HepG2 (cell line): Measurements from ENCODE around the gene SASH1. TPM values are rescaled to one million over a fixed set of nuclear protein-coding genes. Genes with fewer than 3 reads are reported as not detected.
A peak's percentile ranks its signal among the peaks of the same experiment; 100 is the strongest.

Source experiments
- AHR ChIP-seq: IDR thresholded peaks from 2 replicates; pipeline ENCODE4 v1.6.1; 2018; ENCODE audit warnings: missing genetic modification reagents, missing compliant biosample characterization
- BCL3 ChIP-seq: sonication (generic); formaldehyde crosslinking; IDR thresholded peaks from 2 replicates; pipeline ENCODE4 v1.5.1; 2020; ENCODE audit warnings: mild to moderate bottlenecking, missing genetic modification reagents, moderate library complexity
- EP300 ChIP-seq, 3 experiments: sonication (generic) in 1 of 3; formaldehyde crosslinking in 1 of 3; IDR thresholded peaks; 2 replicates each; pipeline versions ENCODE4 v1.5.1 to v1.6.1; 2011 to 2020; ENCODE audit warnings: low read depth in 2 of 3, low read length in 2 of 3, borderline replicate concordance in 1 of 3, improper control_type of control experiment in 1 of 3, mild to moderate bottlenecking in 1 of 3, missing genetic modification reagents in 1 of 3, moderate library complexity in 1 of 3
- GATAD2A ChIP-seq: IDR thresholded peaks from 2 replicates; pipeline ENCODE4 v1.6.1; 2016
- GRHL1 ChIP-seq: sonication (generic); formaldehyde crosslinking; conservative IDR thresholded peaks from 2 replicates; pipeline ENCODE4 v1.8.0; 2022; ENCODE audit warnings: missing genetic modification reagents
- HES4 ChIP-seq: sonication (generic); formaldehyde crosslinking; IDR thresholded peaks from 2 replicates; pipeline ENCODE4 v1.9.0; 2021; ENCODE audit warnings: mild to moderate bottlenecking, missing genetic modification reagents, borderline replicate concordance
- KLF12 ChIP-seq: sonication (generic); formaldehyde crosslinking; IDR thresholded peaks from 2 replicates; pipeline ENCODE4 v1.4.0; 2020; ENCODE audit warnings: missing genetic modification reagents, borderline replicate concordance
- NR2F2 ChIP-seq: IDR thresholded peaks from 2 replicates; pipeline ENCODE4 v1.6.1; 2012; ENCODE audit warnings: low read depth, inconsistent platforms, borderline replicate concordance
- PPARG ChIP-seq: conservative IDR thresholded peaks from 2 replicates; pipeline ENCODE4 v1.6.1; 2016; ENCODE audit warnings: missing biosample characterization, missing genetic modification reagents
- RFX3 ChIP-seq: IDR thresholded peaks from 2 replicates; pipeline ENCODE4 v1.6.1; 2016; ENCODE audit warnings: missing biosample characterization, missing genetic modification reagents
- SALL1 ChIP-seq: sonication (generic); formaldehyde crosslinking; IDR thresholded peaks from 2 replicates; pipeline ENCODE4 v1.8.0; 2022; ENCODE audit warnings: mild to moderate bottlenecking, missing genetic modification reagents
- SMAD9 ChIP-seq: sonication (generic); formaldehyde crosslinking; IDR thresholded peaks from 2 replicates; pipeline ENCODE4 v1.5.1; 2020; ENCODE audit warnings: mild to moderate bottlenecking, missing genetic modification reagents
- SOX6 ChIP-seq, 2 experiments: fragments of 450-650 bp in 1 of 2; sonication (generic) in 1 of 2; formaldehyde crosslinking in 1 of 2; IDR thresholded peaks; 2 replicates each; pipeline versions ENCODE4 v1.4.0 to v1.6.1; 2017 to 2020; ENCODE audit warnings: antibody characterized with exemption in 1 of 2, mild to moderate bottlenecking in 1 of 2, missing genetic modification reagents in 1 of 2
- TBX2 ChIP-seq: sonication (generic); formaldehyde crosslinking; IDR thresholded peaks from 2 replicates; pipeline ENCODE4 v1.5.0; 2020; ENCODE audit warnings: missing genetic modification reagents, mild to moderate bottlenecking, borderline replicate concordance
- TCF7 ChIP-seq: sonication (generic); IDR thresholded peaks from 2 replicates; pipeline ENCODE4 v1.6.1; 2016; ENCODE audit warnings: antibody characterized with exemption, low read depth
- TFE3 ChIP-seq: IDR thresholded peaks from 2 replicates; pipeline ENCODE4 v1.6.1; 2016
- ZFP37 ChIP-seq: sonication (generic); formaldehyde crosslinking; IDR thresholded peaks from 2 replicates; pipeline ENCODE4 v1.4.0; 2020; ENCODE audit warnings: missing genetic modification reagents, borderline replicate concordance
- ZFP90 ChIP-seq: sonication (generic); formaldehyde crosslinking; IDR thresholded peaks from 2 replicates; pipeline ENCODE4 v1.8.0; 2022; ENCODE audit warnings: missing genetic modification reagents, mild to moderate bottlenecking, inconsistent platforms, borderline replicate concordance
- ZNF20 ChIP-seq: sonication (generic); formaldehyde crosslinking; IDR thresholded peaks from 2 replicates; pipeline ENCODE4 v1.4.0; 2020; ENCODE audit warnings: mild to moderate bottlenecking, moderate library complexity, missing genetic modification reagents
- ZNF205 ChIP-seq: IDR thresholded peaks from 2 replicates; pipeline ENCODE4 v1.6.1; 2018; ENCODE audit warnings: missing biosample characterization, missing genetic modification reagents
- ZNF251 ChIP-seq: sonication (generic); formaldehyde crosslinking; IDR thresholded peaks from 2 replicates; pipeline ENCODE4 v1.9.0; 2021; ENCODE audit warnings: mild to moderate bottlenecking, missing genetic modification reagents
- ZNF331 ChIP-seq: sonication (generic); formaldehyde crosslinking; IDR thresholded peaks from 2 replicates; pipeline ENCODE4 v1.4.0; 2020; ENCODE audit warnings: missing genetic modification reagents
- ZNF350 ChIP-seq: sonication (generic); formaldehyde crosslinking; IDR thresholded peaks from 2 replicates; pipeline ENCODE4 v1.4.0; 2020; ENCODE audit warnings: mild to moderate bottlenecking, low read depth, missing genetic modification reagents, borderline replicate concordance
- ZNF569 ChIP-seq: sonication (generic); formaldehyde crosslinking; IDR thresholded peaks from 2 replicates; pipeline ENCODE4 v1.5.0; 2020; ENCODE audit warnings: mild to moderate bottlenecking, missing genetic modification reagents, moderate library complexity, borderline replicate concordance
- ZNF776 ChIP-seq: sonication (generic); formaldehyde crosslinking; IDR thresholded peaks from 2 replicates; pipeline ENCODE4 v1.4.0; 2020; ENCODE audit warnings: mild to moderate bottlenecking, missing genetic modification reagents
- ZNF788 ChIP-seq: sonication (generic); formaldehyde crosslinking; IDR thresholded peaks from 2 replicates; pipeline ENCODE4 v1.5.0; 2020; ENCODE audit warnings: mild to moderate bottlenecking, missing genetic modification reagents, borderline replicate concordance
- polyA plus RNA-seq, 8 experiments: library from polyadenylated mRNA; depleted of rRNA in 3 of 8; stranded (reverse) in 7 of 8; unstranded in 1 of 8; fragments of >200 nt; fragmentation: Illumina TruSeq in 4 of 8; extraction: Trizol in 4 of 8; gene quantifications; 2 replicates each; pipeline versions ENCODE4 v1.2.1 to v1.2.3, GENCODE V29; 2011 to 2016; ENCODE audit warnings: low read depth in 4 of 8, missing spikeins in 1 of 8, mixed read lengths in 1 of 8; ENCODE audit not compliant: insufficient read depth in 1 of 8
- total RNA-seq, 5 experiments: library from RNA; depleted of rRNA; stranded (reverse); fragments of >200 nt; fragmentation: Illumina TruSeq; extraction: Trizol; gene quantifications; 2 replicates each; pipeline ENCODE4 v1.2.3, GENCODE V29; 2016; ENCODE audit warnings: low read depth in 1 of 5

SASH1 gene
- total and polyA plus RNA-seq, 2 of the 13 experiments (the other 11 are each of a cell fraction or from before 2014, with no cell fraction given): 7.5 to 8.2 TPM

- TF ChIP-seq PPARG (CRISPR knock-in tag) (no peak; the same call in 1 of the 2 replicates), ZNF331 (CRISPR knock-in tag) (no peak), KLF12 (CRISPR knock-in tag) (peak; percentile 53; the same call in 1 of the 2 replicates), BCL3 (CRISPR knock-in tag) (peak; percentile 67; the same call in 1 of the 2 replicates), GATAD2A (peak; percentile 82), SALL1 (CRISPR knock-in tag) (peak; percentile 75), SMAD9 (CRISPR knock-in tag) (peak; percentile 89; the same call in 1 of the 2 replicates), ZNF20 (CRISPR knock-in tag) (peak; percentile 87; the same call in 1 of the 2 replicates), TCF7 (peak; percentile 48), AHR (CRISPR knock-in tag) (peak; percentile 90), TBX2 (CRISPR knock-in tag) (peak; percentile 59), ZNF350 (0 out of 2 replicates have a peak, but pooled peaks have one; percentile 73), HES4 (CRISPR knock-in tag) (no peak), ZFP90 (CRISPR knock-in tag) (no peak; the same call in 1 of the 2 replicates), EP300 (IDR thresholded peaks at IDR 0.05; ENCODE audit: low read depth in 2 of 2, low read length in 2 of 2) (peak in 1 of 2 experiments; percentile 47; a peak in 1 of 4 replicates), EP300 (CRISPR knock-in tag; IDR thresholded peaks at IDR 0.05; ENCODE audit: borderline replicate concordance) (no peak), ZNF788 (CRISPR knock-in tag) (no peak; the same call in 1 of the 2 replicates), GRHL1 (CRISPR knock-in tag) (no peak), ZFP37 (CRISPR knock-in tag) (no peak), SOX6 (IDR thresholded peaks at IDR 0.05) (no peak), SOX6 (CRISPR knock-in tag; IDR thresholded peaks at IDR 0.05) (peak; percentile 91), TFE3 (peak; percentile 39; the same call in 1 of the 2 replicates), ZNF205 (CRISPR knock-in tag) (0 out of 2 replicates have a peak, but pooled peaks have one; percentile 17), ZNF251 (CRISPR knock-in tag) (no peak), NR2F2 (no peak), ZNF776 (CRISPR knock-in tag) (no peak), RFX3 (CRISPR knock-in tag) (no peak), ZNF569 (CRISPR knock-in tag) (no peak)
Observed at GRCh38 chr6:148342350-148343046, at the start of gene SASH1 (continued).
